GM10248 (cell line): Measurements from ENCODE around the gene MET.
"Not testable (repeated sequence)": the region's sequence is repeated elsewhere in the genome, so short reads cannot be mapped to it uniquely, and the experiment has no call there.

Source experiments
- CTCF ChIA-PET: fragments of 300-600 bp; sonication (Branson Sonifier 250); formaldehyde crosslinking; extraction: SDS; loops from one replicate; lab custom pipeline; 2021; ENCODE audit warnings: antibody characterized with exemption; lab: Yijun Ruan, JAX
- POLR2A ChIA-PET: fragments of 350-650 bp; sonication (Branson Sonifier 250); formaldehyde crosslinking; extraction: SDS; loops from one replicate; lab custom pipeline; 2020; ENCODE audit warnings: antibody characterized with exemption; lab: Yijun Ruan, JAX
- DNase-seq: peaks from one replicate; pipeline ENCODE4 v3.0.0; 2012; ENCODE audit errors: extremely low spot score
- TF ChIP-seq, protein P1 (sequence below): IDR thresholded peaks from 2 replicates; pipeline ENCODE4 v1.5.1; 2012; ENCODE audit warnings: mild to moderate bottlenecking, low read depth; ENCODE audit errors: extremely low read depth, missing control alignments, control extremely low read depth

The MET gene

DNA sequence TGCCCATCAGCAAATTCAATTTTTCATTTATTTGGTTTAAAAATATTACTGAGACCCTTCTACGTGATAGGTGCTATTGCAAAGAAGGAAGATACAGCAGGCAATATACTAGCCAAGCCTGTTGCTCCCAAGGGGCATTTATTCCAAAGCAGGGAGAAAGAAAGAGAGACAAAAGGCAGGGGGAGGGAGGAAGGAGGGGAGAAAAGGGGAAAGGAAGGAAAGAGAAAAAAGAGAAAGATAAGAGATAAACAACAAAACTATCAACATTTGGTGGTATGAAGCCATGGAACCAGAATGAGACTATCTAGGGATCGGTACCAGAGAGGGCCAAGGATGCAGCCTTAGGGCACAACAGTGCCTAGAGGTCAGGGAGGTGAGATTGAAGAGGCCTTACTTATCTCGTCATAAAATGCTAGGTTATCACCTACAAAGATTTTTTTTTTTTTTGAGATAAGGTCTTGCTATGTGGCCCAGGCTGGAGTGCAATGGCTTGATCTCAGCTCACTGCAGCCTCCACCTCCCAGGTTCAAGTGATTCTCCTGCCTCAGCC, 135.1 kb downstream of the MET start:
- no peak for DNase-seq
- ChIA-PET CTCF (interaction anchor here (1.3 to 2.4 kb wide), 3 partner anchors 215 to 627 kb away, joined by 5 to 7 read pairs (median 6); no protein-coding TSS in a partner anchor), POLR2A (no interaction called here)
- TF ChIP-seq, protein P1, sequence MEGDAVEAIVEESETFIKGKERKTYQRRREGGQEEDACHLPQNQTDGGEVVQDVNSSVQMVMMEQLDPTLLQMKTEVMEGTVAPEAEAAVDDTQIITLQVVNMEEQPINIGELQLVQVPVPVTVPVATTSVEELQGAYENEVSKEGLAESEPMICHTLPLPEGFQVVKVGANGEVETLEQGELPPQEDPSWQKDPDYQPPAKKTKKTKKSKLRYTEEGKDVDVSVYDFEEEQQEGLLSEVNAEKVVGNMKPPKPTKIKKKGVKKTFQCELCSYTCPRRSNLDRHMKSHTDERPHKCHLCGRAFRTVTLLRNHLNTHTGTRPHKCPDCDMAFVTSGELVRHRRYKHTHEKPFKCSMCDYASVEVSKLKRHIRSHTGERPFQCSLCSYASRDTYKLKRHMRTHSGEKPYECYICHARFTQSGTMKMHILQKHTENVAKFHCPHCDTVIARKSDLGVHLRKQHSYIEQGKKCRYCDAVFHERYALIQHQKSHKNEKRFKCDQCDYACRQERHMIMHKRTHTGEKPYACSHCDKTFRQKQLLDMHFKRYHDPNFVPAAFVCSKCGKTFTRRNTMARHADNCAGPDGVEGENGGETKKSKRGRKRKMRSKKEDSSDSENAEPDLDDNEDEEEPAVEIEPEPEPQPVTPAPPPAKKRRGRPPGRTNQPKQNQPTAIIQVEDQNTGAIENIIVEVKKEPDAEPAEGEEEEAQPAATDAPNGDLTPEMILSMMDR, result no peak

DNA sequence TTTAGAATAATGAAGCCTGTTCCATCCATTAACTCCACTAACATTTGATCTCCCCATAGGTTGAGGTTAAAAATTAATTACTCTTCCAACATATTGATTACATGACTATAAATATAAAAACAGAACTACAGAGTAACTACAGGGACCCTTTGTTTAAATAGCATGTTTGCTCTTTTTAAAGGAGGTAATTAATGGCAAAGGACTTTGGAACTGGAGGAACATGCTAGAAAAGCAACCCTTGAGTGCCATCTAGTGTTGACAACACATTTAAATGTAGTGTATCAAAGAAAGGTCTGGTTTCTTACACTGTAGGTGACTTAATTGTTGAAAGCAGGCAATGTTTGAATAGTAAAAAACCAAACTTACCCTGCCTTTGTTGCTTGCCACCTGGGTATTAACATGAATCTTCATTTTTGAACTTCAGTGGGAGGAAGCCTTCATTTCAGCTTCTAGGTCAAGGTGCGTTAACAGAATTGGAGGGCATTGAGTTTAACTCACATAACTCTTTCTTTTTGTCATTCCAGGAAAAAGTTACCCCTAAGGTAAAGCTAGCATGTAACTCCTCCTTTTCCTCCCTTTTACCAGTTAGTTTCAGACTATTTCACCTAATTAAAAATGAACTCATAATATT, 137.8 kb downstream of the MET start:
- TF ChIP-seq, protein P1, result peak; percentile 52
- ChIA-PET POLR2A (no interaction called here), CTCF (interaction anchor here (0.7 to 2.2 kb wide), 6 partner anchors 13 to 637 kb away, joined by 3 to 20 read pairs (median 3); no protein-coding TSS in a partner anchor)
- peak; percentile 40 for DNase-seq

GRCh38 chr7:116810267-116811116, 138.5 kb downstream of the MET start:
- no peak for DNase-seq
- TF ChIP-seq, protein P1, result no peak
- ChIA-PET POLR2A (no interaction called here), CTCF (interaction anchor here (0.6 to 2.2 kb wide), 11 partner anchors 9 to 638 kb away, joined by 3 to 20 read pairs (median 3); no protein-coding TSS in a partner anchor)

- TF ChIP-seq, protein P1, result no peak
- ChIA-PET POLR2A (no interaction called here), CTCF (interaction anchor here (0.6 to 2.2 kb wide), 5 partner anchors 14 to 220 kb away, joined by 3 to 20 read pairs (median 3); no protein-coding TSS in a partner anchor)
Measured at GRCh38 chr7:116811768-116812167, 139.8 kb downstream of the MET start.

GRCh38 chr7:116812860-116813259, 140.9 kb downstream of the MET start:
- TF ChIP-seq, protein P1, result no peak
- DNase-seq, result no peak
- ChIA-PET POLR2A (no interaction called here), CTCF (interaction anchor here (2.0 kb wide), 2 partner anchors 22 to 222 kb away, joined by 6 to 8 read pairs; no protein-coding TSS in a partner anchor)

More at GRCh38 chr7:116811768-116812167, 139.8 kb downstream of the MET start:
- DNase-seq, result no peak

DNA sequence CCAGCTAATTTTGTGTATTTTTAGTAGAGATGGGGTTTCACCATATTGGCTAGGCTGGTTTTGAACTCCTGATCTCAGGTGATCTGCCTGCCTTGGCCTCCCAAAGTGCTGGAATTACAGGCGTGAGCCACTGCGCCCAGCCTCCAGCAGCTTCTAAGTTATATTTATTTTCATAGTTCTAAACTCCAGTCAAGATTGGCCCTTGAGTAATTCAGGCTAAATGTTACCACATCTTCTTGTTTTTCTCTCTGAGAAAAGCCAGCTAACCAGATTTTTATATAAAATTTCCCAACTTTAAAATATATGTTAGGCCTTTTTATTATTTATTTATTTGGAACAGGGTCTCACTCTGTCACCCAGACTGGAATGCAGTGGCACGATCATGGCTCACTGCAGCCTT, 141.4 kb downstream of the MET start:
- DNase-seq, POLR2A ChIA-PET: not testable (repeated sequence)
- CTCF ChIA-PET, result interaction anchor here (2.0 kb wide), 2 partner anchors 22 to 222 kb away, joined by 6 to 8 read pairs; no protein-coding TSS in a partner anchor
